CD14-positive monocyte (primary cell): Measurements from ENCODE around the gene ZNF536. TPM values are rescaled to one million over a fixed set of nuclear protein-coding genes. Genes with fewer than 3 reads are reported as not detected.

Experiments used
- DNase-seq, 3 donors: peaks; one replicate each; pipeline ENCODE4 v3.0.0-alpha.2; 2011 to 2022
- H2AFZ ChIP-seq: 2 replicates; pipeline ENCODE4 v1.6.0; 2012; ENCODE audit warnings: mild to moderate bottlenecking, low read depth, low read length, inconsistent platforms; ENCODE audit not compliant: insufficient read depth, poor library complexity, severe bottlenecking
- H3K27ac ChIP-seq, 2 donors: 1 replicate in 1 of 2; 2 replicates in 1 of 2; pipeline ENCODE4 v1.5.1; 2012 to 2013; ENCODE audit warnings: low read length in 2 of 2, control low read depth in 1 of 2, inconsistent platforms in 1 of 2, low read depth in 1 of 2, mild to moderate bottlenecking in 1 of 2
- H3K27me3 ChIP-seq, 2 donors: one replicate each; pipeline versions ENCODE4 v1.6.0 to v1.6.1; 2011 to 2013; ENCODE audit warnings: low read length in 2 of 2; ENCODE audit not compliant: control insufficient read depth in 2 of 2, insufficient read depth in 2 of 2
- H3K36me3 ChIP-seq, 2 donors: replicated peaks in 1 of 2; 1 replicate in 1 of 2; 2 replicates in 1 of 2; pipeline versions ENCODE4 v1.5.1 to v1.6.1; 2012 to 2013; ENCODE audit warnings: low read length in 2 of 2, control low read depth in 1 of 2, inconsistent platforms in 1 of 2, mild to moderate bottlenecking in 1 of 2; ENCODE audit not compliant: insufficient read depth in 2 of 2, control insufficient read depth in 1 of 2
- H3K4me1 ChIP-seq, 2 donors: 1 replicate in 1 of 2; 2 replicates in 1 of 2; pipeline versions ENCODE4 v1.5.1 to v1.6.1; 2012 to 2013; ENCODE audit warnings: low read length in 2 of 2, control low read depth in 1 of 2, inconsistent platforms in 1 of 2, mild to moderate bottlenecking in 1 of 2, moderate library complexity in 1 of 2; ENCODE audit not compliant: insufficient read depth in 2 of 2, control insufficient read depth in 1 of 2
- H3K4me2 ChIP-seq: replicated peaks from 2 replicates; pipeline ENCODE3; 2012; ENCODE audit warnings: low read length, moderate library complexity, mild to moderate bottlenecking; ENCODE audit not compliant: poor library complexity, severe bottlenecking; ENCODE audit errors: extremely low read depth
- H3K4me3 ChIP-seq, 3 experiments: fragments of 200-600 bp in 1 of 3; sonication (generic) in 1 of 3; replicated peaks in 1 of 3; 1 replicate in 2 of 3; 2 replicates in 1 of 3; pipeline ENCODE4 v1.5.1; 2011 to 2013; ENCODE audit warnings: low read length in 3 of 3, mild to moderate bottlenecking in 3 of 3, control low read depth in 2 of 3, low read depth in 2 of 3, inconsistent platforms in 1 of 3, moderate library complexity in 1 of 3
- H3K79me2 ChIP-seq: 2 replicates; pipeline ENCODE4 v1.6.0; 2012; ENCODE audit warnings: mild to moderate bottlenecking, control low read depth, inconsistent platforms, low read length, moderate library complexity; ENCODE audit not compliant: insufficient read depth
- H3K9ac ChIP-seq: 2 replicates; pipeline ENCODE4 v1.6.0; 2017; ENCODE audit warnings: low read length, mild to moderate bottlenecking; ENCODE audit not compliant: insufficient read depth, poor library complexity, severe bottlenecking
- H3K9me3 ChIP-seq, 2 donors: replicated peaks in 1 of 2; 1 replicate in 1 of 2; 2 replicates in 1 of 2; pipeline versions ENCODE4 v1.5.1 to v1.6.1; 2012 to 2013; ENCODE audit warnings: low read length in 2 of 2, control low read depth in 1 of 2; ENCODE audit not compliant: control insufficient read depth in 1 of 2, insufficient read depth in 1 of 2
- H4K20me1 ChIP-seq: 2 replicates; pipeline ENCODE4 v1.6.0; 2012; ENCODE audit warnings: mild to moderate bottlenecking, low read length, control low read depth, moderate library complexity; ENCODE audit not compliant: insufficient read depth
- H3K27ac Mint-ChIP-seq, 7 donors: one replicate each; pipeline ENCODE4 v1.8.0; 2020; ENCODE audit warnings: mild to moderate bottlenecking in 7 of 7, mixed read lengths in 7 of 7, moderate library complexity in 6 of 7, inconsistent platforms in 2 of 7
- H3K27me3 Mint-ChIP-seq, 3 donors: one replicate each; pipeline ENCODE4 v1.8.0; 2021 to 2022; ENCODE audit warnings: low read depth in 3 of 3, mild to moderate bottlenecking in 3 of 3, mixed read lengths in 3 of 3, moderate library complexity in 3 of 3, inconsistent platforms in 1 of 3
- H3K36me3 Mint-ChIP-seq, 2 donors: one replicate each; pipeline ENCODE4 v1.8.0; 2020; ENCODE audit warnings: mixed read lengths in 2 of 2, inconsistent platforms in 1 of 2, mild to moderate bottlenecking in 1 of 2
- H3K4me1 Mint-ChIP-seq: one replicate; pipeline ENCODE4 v1.8.0; 2020; ENCODE audit warnings: mild to moderate bottlenecking, mixed read lengths
- H3K4me3 Mint-ChIP-seq, 2 donors: one replicate each; pipeline ENCODE4 v1.8.0; 2020; ENCODE audit warnings: mild to moderate bottlenecking in 2 of 2, mixed read lengths in 2 of 2, moderate library complexity in 1 of 2
- H3K9me3 Mint-ChIP-seq, 7 donors: one replicate each; pipeline ENCODE4 v1.8.0; 2020 to 2022; ENCODE audit warnings: mixed read lengths in 7 of 7, mild to moderate bottlenecking in 6 of 7, moderate library complexity in 6 of 7, inconsistent platforms in 2 of 7
- WGBS: methylation state at CpG from one replicate; pipeline ENCODE4 v1.1.5; 2013; ENCODE audit warnings: missing lambda C conversion rate; ENCODE audit not compliant: insufficient coverage; 5-methylcytosine and 5-hydroxymethylcytosine counted together
- intact Hi-C, 2 donors: fragments of 100-400 bp; cut with micrococcal nuclease; formaldehyde crosslinking; loops; one replicate each; pipeline versions ENCODE4 v1.15.0 to v1.15.1; 2023
- polyA plus RNA-seq, 3 donors: library from polyadenylated mRNA; depleted of rRNA in 1 of 3; unstranded in 2 of 3; stranded (reverse) in 1 of 3; fragments of 300-500 nt in 2 of 3; fragments of >200 nt in 1 of 3; fragmentation: Illumina TruSeq in 2 of 3; gene quantifications; 1 replicate in 2 of 3; 2 replicates in 1 of 3; pipeline ENCODE4 v1.2.3, GENCODE V29; 2012 to 2021
- TF ChIP-seq, protein P1 (sequence below): fragments of 200-600 bp; IDR thresholded peaks from one replicate; pipeline ENCODE4 v1.8.0; 2022; ENCODE audit warnings: antibody characterized with exemption, mild to moderate bottlenecking

Gene ZNF536
- polyA plus RNA-seq, 3 donors = not detected

DNA sequence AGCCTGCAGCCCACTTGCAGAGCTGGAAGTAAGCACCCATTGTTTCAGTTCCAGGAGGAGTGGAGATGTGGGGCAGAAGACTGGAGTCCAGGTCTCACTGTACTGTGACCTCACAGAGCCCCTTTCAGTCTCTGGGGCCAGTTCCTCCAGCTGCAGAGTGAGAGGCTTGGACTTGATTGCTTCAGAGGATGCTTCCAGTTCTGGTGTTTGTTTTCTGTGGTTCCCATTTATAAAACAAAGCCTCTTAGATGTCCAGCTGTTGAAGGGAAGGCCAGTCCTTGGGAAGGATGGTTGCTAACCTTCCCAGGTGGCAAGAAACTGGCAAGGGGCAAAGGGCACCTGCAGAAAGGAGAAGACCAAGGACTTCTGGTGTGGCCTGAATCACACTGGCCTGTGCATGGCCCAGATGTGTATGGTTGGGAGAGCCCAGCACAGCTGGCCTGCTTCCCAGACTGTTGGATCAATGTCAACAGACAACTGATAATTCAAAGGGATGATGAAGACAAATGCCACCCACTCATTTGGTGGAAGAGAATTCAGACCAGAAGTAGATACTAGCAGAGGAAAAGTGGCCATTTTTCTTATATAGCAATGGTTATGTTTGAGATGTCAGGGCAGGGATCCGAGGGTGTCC lies 218.5 kb downstream of the ZNF536 start:
- no peak overlapping the region for H3K4me2 ChIP-seq
- no peaks in the 10 kb centered on the region for H3K9me3 ChIP-seq
- Mint-ChIP-seq H3K4me1 (no peaks in the 10 kb centered on the region), H3K27me3 (peaks cover 0 to 2% (median 0%) of the 10 kb centered on the region in 3 donors), H3K36me3 (no peaks in the 10 kb centered on the region), H3K4me3 (no peak overlapping the region), H3K9me3 (peaks cover 0 to 6% (median 1%) of the 10 kb centered on the region in 7 donors), H3K27ac (no peak overlapping the region)
- H3K79me2 ChIP-seq = no peaks in the 10 kb centered on the region
- H3K27me3 ChIP-seq = no peaks in the 10 kb centered on the region
- no peak overlapping the region for H3K27ac ChIP-seq
- no peak overlapping the region for H3K9ac ChIP-seq
- no peaks in the 10 kb centered on the region for H3K36me3 ChIP-seq
- WGBS = no CpG with 5 or more reads among the region's 1 CpG
- H3K4me3 ChIP-seq = no peak overlapping the region
- H3K4me1 ChIP-seq = no peaks in the 10 kb centered on the region
- TF ChIP-seq, protein P1, sequence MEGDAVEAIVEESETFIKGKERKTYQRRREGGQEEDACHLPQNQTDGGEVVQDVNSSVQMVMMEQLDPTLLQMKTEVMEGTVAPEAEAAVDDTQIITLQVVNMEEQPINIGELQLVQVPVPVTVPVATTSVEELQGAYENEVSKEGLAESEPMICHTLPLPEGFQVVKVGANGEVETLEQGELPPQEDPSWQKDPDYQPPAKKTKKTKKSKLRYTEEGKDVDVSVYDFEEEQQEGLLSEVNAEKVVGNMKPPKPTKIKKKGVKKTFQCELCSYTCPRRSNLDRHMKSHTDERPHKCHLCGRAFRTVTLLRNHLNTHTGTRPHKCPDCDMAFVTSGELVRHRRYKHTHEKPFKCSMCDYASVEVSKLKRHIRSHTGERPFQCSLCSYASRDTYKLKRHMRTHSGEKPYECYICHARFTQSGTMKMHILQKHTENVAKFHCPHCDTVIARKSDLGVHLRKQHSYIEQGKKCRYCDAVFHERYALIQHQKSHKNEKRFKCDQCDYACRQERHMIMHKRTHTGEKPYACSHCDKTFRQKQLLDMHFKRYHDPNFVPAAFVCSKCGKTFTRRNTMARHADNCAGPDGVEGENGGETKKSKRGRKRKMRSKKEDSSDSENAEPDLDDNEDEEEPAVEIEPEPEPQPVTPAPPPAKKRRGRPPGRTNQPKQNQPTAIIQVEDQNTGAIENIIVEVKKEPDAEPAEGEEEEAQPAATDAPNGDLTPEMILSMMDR = no peak
- H2AFZ ChIP-seq = no peak overlapping the region
- H4K20me1 ChIP-seq = no peaks in the 10 kb centered on the region
- intact Hi-C loops = no loop called here
- no peak for DNase-seq

DNA sequence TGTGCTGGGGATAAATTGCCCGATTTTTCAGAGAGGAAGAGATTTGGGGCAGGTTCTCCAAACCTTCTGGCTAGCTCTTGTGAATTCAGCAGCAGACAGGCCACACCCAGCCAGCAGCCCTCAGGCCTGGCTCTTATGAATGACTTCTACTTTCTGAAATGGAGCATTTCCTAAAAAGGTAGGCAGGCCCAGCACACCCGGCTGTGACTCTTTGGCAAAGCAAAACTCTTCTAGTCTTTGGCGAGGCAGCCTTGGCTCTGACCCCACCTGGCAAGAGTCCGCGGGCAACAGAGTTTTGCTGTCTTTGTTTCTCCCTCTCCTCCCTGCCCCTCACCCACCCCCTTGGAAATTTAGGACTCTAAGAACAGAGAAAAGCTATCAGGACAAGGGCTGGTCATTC lies 221.2 kb downstream of the ZNF536 start:
- DNase-seq = no peak
- H3K4me2 ChIP-seq = no peak overlapping the region
- Mint-ChIP-seq H3K36me3 (no peaks in the 10 kb centered on the region), H3K4me1 (no peaks in the 10 kb centered on the region), H3K27ac (no peak overlapping the region), H3K9me3 (peaks cover 0 to 4% (median 0%) of the 10 kb centered on the region in 7 donors), H3K27me3 (peaks cover 0 to 11% (median 2%) of the 10 kb centered on the region in 3 donors), H3K4me3 (no peak overlapping the region)
- H3K9me3 ChIP-seq = no peaks in the 10 kb centered on the region
- no peaks in the 10 kb centered on the region for H3K36me3 ChIP-seq
- H3K4me3 ChIP-seq = no peak overlapping the region
- no peak overlapping the region for H2AFZ ChIP-seq
- 88% methylated on average over 5 of the region's 5 CpGs for WGBS
- intact Hi-C loops = no loop called here
- H4K20me1 ChIP-seq = no peaks in the 10 kb centered on the region
- no peaks in the 10 kb centered on the region for H3K4me1 ChIP-seq
- TF ChIP-seq, protein P1 = no peak
- H3K79me2 ChIP-seq = no peaks in the 10 kb centered on the region
- peaks cover 0 to 2% of the 10 kb centered on the region in 2 donors for H3K27me3 ChIP-seq
- H3K9ac ChIP-seq = no peak overlapping the region
- no peak overlapping the region for H3K27ac ChIP-seq
